Activated naive CD8-positive, alpha-beta T cell treated with anti-CD3 and anti-CD28 coated beads, Interleukin-2, amount 50 U/mL, for 16 hours (primary cell): ENCODE measurements around the gene TRIM7.
"Not testable (repeated sequence)": the region's sequence is repeated elsewhere in the genome, so short reads cannot be mapped to it uniquely, and the experiment has no call there.

ENCODE experiments used
- DNase-seq: peaks from one replicate; pipeline ENCODE4 v3.0.0-alpha.2; 2020; ENCODE audit warnings: low read depth, low spot score

The TRIM7 gene

DNA sequence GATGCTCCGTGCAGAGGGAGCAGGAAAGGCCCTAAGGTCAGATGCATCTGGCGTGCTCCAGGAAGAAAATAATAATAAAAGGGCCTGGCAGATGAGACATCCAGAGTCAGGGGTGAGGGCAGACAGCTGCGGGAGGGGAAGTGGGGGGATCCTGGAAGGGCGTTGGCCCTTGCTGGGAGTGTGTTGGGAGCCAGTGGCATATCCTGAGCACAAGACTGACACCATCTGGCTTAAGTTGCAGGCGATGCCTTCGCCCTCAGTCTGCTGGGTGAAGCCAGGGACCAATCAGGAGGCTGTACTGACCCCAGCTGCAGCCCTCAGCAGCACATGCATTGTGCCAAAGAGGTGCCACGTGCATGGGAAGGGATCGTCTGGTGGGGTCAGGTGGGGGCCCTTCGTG lies 53.9 kb downstream of the TRIM7 start:
- DNase-seq = no peak

DNA sequence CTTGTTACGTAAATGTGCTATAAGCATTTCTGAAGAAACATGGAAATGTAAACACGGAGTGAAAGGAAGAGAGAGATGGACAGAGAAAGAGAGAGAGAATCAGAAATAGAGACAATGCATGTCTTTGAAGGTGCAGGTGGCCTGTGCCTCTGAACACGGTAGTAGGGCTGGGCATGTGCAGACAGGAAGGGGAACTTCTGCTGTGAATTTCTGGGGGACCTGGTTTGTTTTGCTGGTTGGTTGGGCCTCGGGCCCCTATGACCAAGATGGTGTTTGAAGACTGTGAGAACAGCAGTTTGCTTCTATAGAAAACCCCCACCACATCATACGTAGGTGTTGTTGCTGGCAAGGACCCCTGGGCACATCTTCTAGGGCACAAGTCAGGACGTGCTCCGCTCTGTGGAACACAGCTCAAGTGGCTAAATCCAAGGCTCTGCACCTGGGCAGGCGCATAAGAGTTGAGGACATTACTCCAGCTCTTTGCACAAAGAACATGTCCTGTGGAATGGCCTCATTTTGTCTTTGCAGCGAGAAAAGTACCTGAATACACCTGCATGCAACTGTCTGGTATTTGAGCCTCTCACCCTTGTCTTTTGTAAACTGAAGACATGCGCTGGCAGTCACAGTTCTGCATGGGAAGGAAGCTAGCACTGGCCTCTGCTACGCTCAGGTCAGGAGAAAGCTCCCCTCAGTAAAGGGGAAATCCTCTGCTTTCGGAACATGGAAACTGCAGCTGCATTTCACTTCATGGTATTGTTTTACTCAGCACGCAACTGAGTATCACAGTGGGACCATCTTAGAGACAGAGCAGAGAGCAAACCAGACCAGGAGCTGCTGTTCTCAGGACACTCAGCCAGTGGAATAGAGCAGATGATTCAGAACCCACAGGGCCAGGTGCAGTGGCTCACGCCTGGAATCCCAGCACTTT lies 54.9 kb downstream of the TRIM7 start:
- no peak for DNase-seq

DNA sequence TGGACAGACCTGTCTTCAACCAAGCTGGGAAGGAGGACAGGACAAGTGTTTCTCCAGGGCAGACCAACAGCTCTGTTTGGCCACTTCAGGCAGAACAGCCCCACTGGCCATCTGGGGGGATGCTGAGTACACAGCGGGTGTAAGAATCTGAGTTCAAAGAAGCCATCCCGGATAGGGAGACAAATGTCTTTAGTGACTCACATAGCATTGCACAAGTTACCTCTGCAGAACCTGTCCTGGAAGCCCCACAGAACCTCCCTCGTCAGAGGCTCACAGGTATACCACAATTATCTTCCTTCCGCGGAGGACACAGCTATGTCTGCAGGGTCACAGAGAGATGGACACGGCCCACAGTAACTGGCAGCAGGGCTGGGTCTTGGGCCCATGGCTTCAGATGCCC lies 55.6 kb downstream of the TRIM7 start:
- no peak for DNase-seq

DNA sequence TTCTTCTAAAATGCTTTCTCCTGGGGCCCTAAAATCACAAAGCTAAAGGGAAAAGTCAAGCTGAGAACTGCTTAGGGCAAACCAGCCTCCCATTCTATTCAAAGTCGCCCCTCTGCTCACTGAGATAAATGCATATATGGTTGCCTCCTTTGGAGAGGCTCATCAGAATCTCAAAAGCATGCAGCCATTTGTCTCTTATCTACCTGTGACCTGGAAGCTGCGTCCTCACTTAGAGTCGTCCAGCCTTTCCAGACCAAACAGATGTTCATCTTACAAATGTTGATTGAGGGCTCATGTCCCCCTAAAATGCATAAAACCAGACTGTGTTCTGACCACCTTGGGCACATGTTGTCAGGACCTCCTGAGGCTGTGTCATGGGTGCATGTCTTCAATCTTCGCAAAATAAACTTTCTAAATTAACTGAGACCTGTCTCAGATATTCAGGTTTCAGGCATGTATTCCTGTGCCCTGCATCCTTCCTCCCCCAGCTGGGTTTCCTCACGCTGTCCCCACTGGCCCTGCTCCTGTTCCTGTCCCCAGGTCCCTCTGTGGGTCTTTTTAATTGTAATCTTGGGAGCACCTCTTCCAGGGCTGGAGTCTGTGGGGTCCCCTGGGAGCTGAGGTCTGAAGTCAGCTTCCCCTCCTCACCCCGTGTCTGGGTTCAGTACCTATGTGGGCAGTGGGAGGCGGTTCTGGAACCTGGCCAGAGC lies 57.9 kb downstream of the TRIM7 start, which contains the start of gene OR2V2:
Gene OR2V2, plus strand, starts transcription at position 660 of the 710 bp plus-strand sequence. CDS start 7,357 bp downstream, outside the sequence.
- not testable (repeated sequence) for DNase-seq

DNA sequence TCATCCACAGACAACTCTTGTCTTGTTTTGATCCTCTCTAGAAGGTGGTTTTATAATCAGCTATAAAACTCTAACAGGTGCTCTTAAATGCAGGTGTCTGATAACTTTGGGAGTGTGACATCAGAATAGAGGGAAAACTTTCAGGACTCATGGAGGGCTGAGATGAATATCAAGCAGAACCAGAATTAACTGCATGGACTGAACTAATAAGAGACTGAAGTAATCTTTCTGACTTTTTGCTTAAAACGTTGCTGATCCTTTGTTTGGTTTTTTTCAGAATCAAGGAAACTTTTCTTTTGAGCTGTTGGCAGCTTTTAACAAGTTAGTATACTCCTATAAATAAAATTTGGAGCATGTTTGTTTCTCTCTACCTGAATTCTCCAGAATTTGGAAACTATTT lies 59.9 kb downstream of the TRIM7 start:
- no peak for DNase-seq
